ENCODE measurements around the gene CYP4F12. TPM values are rescaled to one million over a fixed set of nuclear protein-coding genes. Genes with fewer than 3 reads are reported as not detected.

The CYP4F12 gene
- polyA plus RNA-seq, 1 experiment: not detected

DNA sequence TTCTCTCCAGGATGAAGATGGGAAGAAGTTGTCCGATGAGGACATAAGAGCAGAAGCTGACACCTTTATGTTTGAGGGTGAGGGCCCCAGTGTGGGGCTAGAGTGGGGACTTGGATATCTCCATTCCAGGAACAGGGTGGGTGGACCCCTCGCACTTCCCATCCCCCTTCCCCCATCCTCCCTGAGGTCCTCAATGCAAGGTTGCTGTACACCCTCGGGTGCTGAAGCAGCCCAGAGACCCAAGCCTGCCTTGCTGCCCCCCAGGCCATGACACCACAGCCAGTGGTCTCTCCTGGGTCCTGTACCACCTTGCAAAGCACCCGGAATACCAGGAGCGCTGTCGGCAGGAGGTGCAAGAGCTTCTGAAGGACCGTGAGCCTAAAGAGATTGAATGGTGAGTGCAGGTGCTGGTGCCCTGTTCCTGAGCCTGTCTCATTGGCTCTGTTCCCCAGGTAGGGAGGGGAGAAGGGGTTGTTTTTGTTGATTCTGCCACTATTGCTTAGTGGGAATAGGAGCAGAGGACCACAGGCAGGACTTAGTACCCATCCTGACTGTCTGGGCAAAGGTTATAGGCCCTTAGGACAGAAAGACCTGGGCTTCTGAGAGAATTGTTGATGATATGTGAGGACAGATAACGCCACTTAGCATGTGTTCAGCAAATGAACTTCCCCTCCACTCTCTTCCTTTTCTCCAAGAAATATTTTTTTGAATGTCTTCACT is 20.2 kb upstream of the CYP4F12 start:
- no peaks in the 10 kb centered on the region for H3K36me3 ChIP-seq (ENCODE audit: control insufficient read depth, insufficient read depth, low read length)
- H3K4me3 ChIP-seq (ENCODE audit: low read depth, low read length): no peak overlapping the region
- POLR2A ChIA-PET: no interaction called here
- TF ChIP-seq, protein P1, sequence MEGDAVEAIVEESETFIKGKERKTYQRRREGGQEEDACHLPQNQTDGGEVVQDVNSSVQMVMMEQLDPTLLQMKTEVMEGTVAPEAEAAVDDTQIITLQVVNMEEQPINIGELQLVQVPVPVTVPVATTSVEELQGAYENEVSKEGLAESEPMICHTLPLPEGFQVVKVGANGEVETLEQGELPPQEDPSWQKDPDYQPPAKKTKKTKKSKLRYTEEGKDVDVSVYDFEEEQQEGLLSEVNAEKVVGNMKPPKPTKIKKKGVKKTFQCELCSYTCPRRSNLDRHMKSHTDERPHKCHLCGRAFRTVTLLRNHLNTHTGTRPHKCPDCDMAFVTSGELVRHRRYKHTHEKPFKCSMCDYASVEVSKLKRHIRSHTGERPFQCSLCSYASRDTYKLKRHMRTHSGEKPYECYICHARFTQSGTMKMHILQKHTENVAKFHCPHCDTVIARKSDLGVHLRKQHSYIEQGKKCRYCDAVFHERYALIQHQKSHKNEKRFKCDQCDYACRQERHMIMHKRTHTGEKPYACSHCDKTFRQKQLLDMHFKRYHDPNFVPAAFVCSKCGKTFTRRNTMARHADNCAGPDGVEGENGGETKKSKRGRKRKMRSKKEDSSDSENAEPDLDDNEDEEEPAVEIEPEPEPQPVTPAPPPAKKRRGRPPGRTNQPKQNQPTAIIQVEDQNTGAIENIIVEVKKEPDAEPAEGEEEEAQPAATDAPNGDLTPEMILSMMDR (IDR thresholded peaks at IDR 0.05; ENCODE audit: insufficient read depth, low read depth, low read length): no peak
- no peaks in the 10 kb centered on the region for H3K27me3 ChIP-seq (ENCODE audit: control insufficient read depth, insufficient read depth, low read length)
- CTCF ChIA-PET: no interaction called here
- DNase-seq (ENCODE audit: low read depth): no peak

DNA sequence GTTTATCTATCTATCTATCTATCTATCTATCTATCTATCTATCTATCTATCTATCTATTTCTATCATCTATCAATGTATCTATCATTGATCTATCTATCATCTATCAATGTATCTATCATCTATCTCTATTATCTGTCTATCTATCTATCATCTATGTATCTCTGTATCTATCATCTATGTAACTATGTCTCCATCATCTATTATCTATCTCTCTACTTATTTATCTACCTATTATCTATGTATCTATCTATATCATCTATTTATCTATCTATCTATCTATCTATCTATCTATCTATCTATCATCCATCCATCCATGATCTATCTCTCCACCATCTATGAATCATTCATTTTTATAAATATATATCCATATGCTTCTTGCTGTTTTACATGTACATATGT is 16.4 kb upstream of the CYP4F12 start:
- Histone ChIP-seq H3K4me3 (ENCODE audit: low read depth, low read length) (no peak overlapping the region), H3K27me3 (ENCODE audit: control insufficient read depth, insufficient read depth, low read length) (no peaks in the 10 kb centered on the region), H3K36me3 (ENCODE audit: control insufficient read depth, insufficient read depth, low read length) (no peaks in the 10 kb centered on the region)
- no peak for DNase-seq (ENCODE audit: low read depth)
- TF ChIP-seq, protein P1 (IDR thresholded peaks at IDR 0.05; ENCODE audit: insufficient read depth, low read depth, low read length): no peak
- ChIA-PET POLR2A (no interaction called here), CTCF (no interaction called here)

DNA sequence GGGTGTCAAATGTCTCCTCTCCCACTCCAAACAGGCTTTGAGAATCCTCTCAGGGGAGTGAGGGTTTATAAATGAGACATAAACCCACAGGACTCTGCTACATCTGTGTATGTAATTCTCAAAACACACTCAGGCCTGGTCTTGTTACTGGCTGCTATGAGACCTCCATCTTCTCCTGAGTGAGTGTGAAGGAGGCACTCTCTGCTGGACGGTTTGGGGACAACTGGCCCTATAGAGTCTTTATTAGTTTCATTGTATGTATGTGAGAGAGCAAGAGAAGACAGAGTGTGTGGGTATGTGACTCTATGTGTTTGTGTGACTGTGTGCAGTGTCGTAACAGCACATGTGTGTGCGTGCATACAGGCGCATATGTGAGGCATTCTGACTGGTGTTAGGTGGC is 9.6 kb upstream of the CYP4F12 start:
- Histone ChIP-seq H3K27me3 (ENCODE audit: control insufficient read depth, insufficient read depth, low read length) (no peaks in the 10 kb centered on the region), H3K36me3 (ENCODE audit: control insufficient read depth, insufficient read depth, low read length) (no peaks in the 10 kb centered on the region), H3K4me3 (ENCODE audit: low read depth, low read length) (no peak overlapping the region)
- TF ChIP-seq, protein P1 (IDR thresholded peaks at IDR 0.05; ENCODE audit: insufficient read depth, low read depth, low read length): no peak
- CTCF ChIA-PET: no interaction called here
- no peak for DNase-seq (ENCODE audit: low read depth)
- POLR2A ChIA-PET: no interaction called here

DNA sequence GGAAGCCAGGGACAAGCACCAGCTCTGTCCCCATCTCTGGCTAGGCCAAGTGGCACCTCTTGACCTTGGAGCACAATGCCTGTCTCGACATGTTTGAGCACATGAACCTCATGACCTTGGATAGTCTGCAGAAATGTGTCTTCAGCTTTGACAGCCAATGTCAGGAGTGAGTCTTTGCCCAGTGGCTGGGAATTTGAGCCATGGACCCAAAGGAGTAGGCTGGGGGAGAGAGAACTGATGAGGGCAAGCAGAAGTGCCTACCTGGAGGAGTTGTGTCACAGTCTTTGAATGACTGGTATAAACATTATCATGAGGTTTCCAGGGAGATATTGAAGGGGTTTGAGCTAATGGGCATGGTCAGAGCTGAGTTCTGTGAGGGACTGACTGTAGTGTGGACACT is 6.7 kb upstream of the CYP4F12 start:
- TF ChIP-seq, protein P1 (IDR thresholded peaks at IDR 0.05; ENCODE audit: insufficient read depth, low read depth, low read length): no peak
- no peak for DNase-seq (ENCODE audit: low read depth)
- H3K36me3 ChIP-seq (ENCODE audit: control insufficient read depth, insufficient read depth, low read length): no peaks in the 10 kb centered on the region
- H3K27me3 ChIP-seq (ENCODE audit: control insufficient read depth, insufficient read depth, low read length): no peaks in the 10 kb centered on the region
- no peak overlapping the region for H3K4me3 ChIP-seq (ENCODE audit: low read depth, low read length)
- POLR2A ChIA-PET: no interaction called here
- CTCF ChIA-PET: no interaction called here

DNA sequence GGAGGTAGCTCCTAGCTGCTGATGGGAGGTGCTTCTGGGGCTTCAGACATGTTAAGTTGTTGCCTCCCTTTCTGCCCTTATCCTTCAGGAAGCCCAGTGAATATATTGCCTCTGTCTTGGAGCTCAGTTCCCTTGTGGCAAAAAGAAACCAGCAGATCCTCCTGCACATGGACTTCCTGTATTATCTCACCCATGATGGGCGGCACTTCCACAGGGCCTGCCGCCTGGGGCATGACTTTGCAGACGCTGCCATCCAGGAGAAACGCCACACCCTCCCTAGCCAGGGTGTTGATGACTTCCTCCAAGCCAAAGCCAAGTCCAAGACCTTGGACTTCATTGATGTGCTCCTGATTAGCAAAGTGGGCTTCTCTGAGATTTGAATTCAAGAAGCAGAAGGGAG is 6.0 kb upstream of the CYP4F12 start:
- no peak for DNase-seq (ENCODE audit: low read depth)
- ChIA-PET CTCF (no interaction called here), POLR2A (no interaction called here)
- TF ChIP-seq, protein P1 (IDR thresholded peaks at IDR 0.05; ENCODE audit: insufficient read depth, low read depth, low read length): no peak
- no peak overlapping the region for H3K4me3 ChIP-seq (ENCODE audit: low read depth, low read length)
- H3K36me3 ChIP-seq (ENCODE audit: control insufficient read depth, insufficient read depth, low read length): no peaks in the 10 kb centered on the region
- H3K27me3 ChIP-seq (ENCODE audit: control insufficient read depth, insufficient read depth, low read length): no peaks in the 10 kb centered on the region

All from BJ (cell line).